NCI-H1930 (cell line): ENCODE results near the gene ZBTB38.

ENCODE experiments used
- DNase-seq, 2 experiments: peaks; one replicate each; lab custom pipeline; 2025; lab: John Stamatoyannopoulos, UW

ZBTB38 gene

GRCh38 chr3:141368062-141368924, at the start of gene ZBTB38:
Gene ZBTB38, plus strand, starts transcription at chr3:141368504. Its CDS starts 73,885 bp downstream, at chr3:141442389.
- no peak for DNase-seq

- no peak for DNase-seq
These were observed 47.8 kb upstream of the ZBTB38 start for GRCh38 chr3:141320399-141321108.

GRCh38 chr3:141321109-141321497, 47.2 kb upstream of the ZBTB38 start:
- no peak for DNase-seq

GRCh38 chr3:141323936-141324704, 44.2 kb upstream of the ZBTB38 start:
- DNase-seq = no peak

- no peak for DNase-seq
These were observed 42.2 kb upstream of the ZBTB38 start for GRCh38 chr3:141326123-141326522.

- DNase-seq = no peak
These were observed 41.7 kb upstream of the ZBTB38 start for GRCh38 chr3:141326626-141327025.

GRCh38 chr3:141328286-141329166, 39.8 kb upstream of the ZBTB38 start:
- no peak for DNase-seq

GRCh38 chr3:141330235-141330634, 38.1 kb upstream of the ZBTB38 start:
- DNase-seq = no peak

- DNase-seq = no peak
These were observed 37.5 kb upstream of the ZBTB38 start for GRCh38 chr3:141330718-141331376.

GRCh38 chr3:141331377-141332318, 36.7 kb upstream of the ZBTB38 start:
- DNase-seq = no peak

- no peak for DNase-seq
These were observed 35.9 kb upstream of the ZBTB38 start for GRCh38 chr3:141332416-141332815.

GRCh38 chr3:141333836-141334626, 34.3 kb upstream of the ZBTB38 start:
- DNase-seq = no peak

- no peak for DNase-seq
These were observed 33.6 kb upstream of the ZBTB38 start for GRCh38 chr3:141334627-141335250.

GRCh38 chr3:141335531-141336061, 32.7 kb upstream of the ZBTB38 start:
- no peak for DNase-seq

- DNase-seq = no peak
These were observed 31.4 kb upstream of the ZBTB38 start for GRCh38 chr3:141336672-141337522.

GRCh38 chr3:141337523-141337854, 30.8 kb upstream of the ZBTB38 start:
- DNase-seq = no peak

GRCh38 chr3:141337991-141338390, 30.3 kb upstream of the ZBTB38 start:
- DNase-seq = no peak
